Astrocyte (in vitro differentiated cells and primary cell): ENCODE data around the gene MAGEC2. TPM values are rescaled to one million over a fixed set of nuclear protein-coding genes. Genes with fewer than 3 reads are reported as not detected.

Source experiments
- DNase-seq: peaks from one replicate; pipeline ENCODE4 v3.0.0-alpha.2; 2010; ENCODE audit warnings: low read depth
- FAIRE-seq: peaks from 2 replicates; lab custom pipeline; 2011; peaks lifted over from hg19 to GRCh38; lab: Jason Lieb, UNC
- H2AFZ ChIP-seq: 2 replicates; pipeline ENCODE4 v1.6.0; 2012; ENCODE audit warnings: low read depth, low read length, inconsistent platforms
- H3K27ac ChIP-seq: 2 replicates; pipeline ENCODE4 v1.5.1; 2011; ENCODE audit warnings: low read depth, low read length, inconsistent platforms
- H3K27me3 ChIP-seq: 2 replicates; pipeline ENCODE4 v1.6.0; 2011; ENCODE audit warnings: low read length, inconsistent platforms; ENCODE audit not compliant: insufficient read depth
- H3K36me3 ChIP-seq: 2 replicates; pipeline ENCODE4 v1.5.1; 2011; ENCODE audit warnings: low read length, inconsistent platforms; ENCODE audit not compliant: insufficient read depth
- H3K4me1 ChIP-seq: 2 replicates; pipeline ENCODE4 v1.5.1; 2011; ENCODE audit warnings: low read length, inconsistent platforms; ENCODE audit not compliant: insufficient read depth
- H3K4me2 ChIP-seq: 2 replicates; pipeline ENCODE4 v1.6.0; 2012; ENCODE audit warnings: low read length, inconsistent platforms
- H3K4me3 ChIP-seq: 2 replicates; pipeline ENCODE4 v1.5.1; 2011; ENCODE audit warnings: low read depth, mild to moderate bottlenecking, low read length, inconsistent platforms; ENCODE audit not compliant: insufficient read depth
- H3K79me2 ChIP-seq: 2 replicates; pipeline ENCODE4 v1.6.0; 2012; ENCODE audit warnings: mild to moderate bottlenecking, low read length, inconsistent platforms; ENCODE audit not compliant: insufficient read depth
- H3K9ac ChIP-seq: 2 replicates; pipeline ENCODE4 v1.6.0; 2012; ENCODE audit warnings: mild to moderate bottlenecking, low read length, inconsistent platforms
- H3K9me3 ChIP-seq: 2 replicates; pipeline ENCODE4 v1.5.1; 2012; ENCODE audit warnings: low read depth, mild to moderate bottlenecking, low read length, inconsistent platforms; ENCODE audit not compliant: insufficient read depth
- H4K20me1 ChIP-seq: 2 replicates; pipeline ENCODE4 v1.6.0; 2012; ENCODE audit warnings: low read length, inconsistent platforms; ENCODE audit not compliant: insufficient read depth
- H3K27ac Mint-ChIP-seq: one replicate; pipeline ENCODE4 v1.8.0; 2021; ENCODE audit warnings: mild to moderate bottlenecking, mixed read lengths; ENCODE audit not compliant: unreplicated experiment
- H3K27me3 Mint-ChIP-seq: one replicate; pipeline ENCODE4 v1.8.0; 2021; ENCODE audit warnings: low read depth, mixed read lengths; ENCODE audit not compliant: unreplicated experiment
- H3K36me3 Mint-ChIP-seq: one replicate; pipeline ENCODE4 v1.8.0; 2021; ENCODE audit warnings: low read depth, mixed read lengths; ENCODE audit not compliant: unreplicated experiment
- H3K4me1 Mint-ChIP-seq: one replicate; pipeline ENCODE4 v1.8.0; 2021; ENCODE audit warnings: low read depth, mixed read lengths; ENCODE audit not compliant: unreplicated experiment
- H3K4me3 Mint-ChIP-seq: one replicate; pipeline ENCODE4 v1.8.0; 2021; ENCODE audit warnings: mild to moderate bottlenecking, moderate library complexity, mixed read lengths; ENCODE audit not compliant: unreplicated experiment
- H3K9me3 Mint-ChIP-seq: one replicate; pipeline ENCODE4 v1.8.0; 2021; ENCODE audit warnings: mild to moderate bottlenecking, mixed read lengths; ENCODE audit not compliant: unreplicated experiment
- CTCF ChIP-seq: IDR thresholded peaks from 2 replicates; pipeline ENCODE4 v1.5.1; 2011; ENCODE audit warnings: low read depth, mild to moderate bottlenecking, inconsistent platforms, low read length, moderate library complexity; ENCODE audit not compliant: insufficient read depth
- EZH2 ChIP-seq: IDR thresholded peaks from 2 replicates; pipeline ENCODE4 v1.6.1; 2012; ENCODE audit warnings: mild to moderate bottlenecking, low read length, inconsistent platforms; ENCODE audit not compliant: insufficient read depth
- total RNA-seq: library from RNA; stranded (reverse); gene quantifications from 2 replicates; pipeline ENCODE4 v1.2.1, GENCODE V29; 2021

The MAGEC2 gene
- total RNA-seq, 1 donor from 2014 or later: not detected

DNA sequence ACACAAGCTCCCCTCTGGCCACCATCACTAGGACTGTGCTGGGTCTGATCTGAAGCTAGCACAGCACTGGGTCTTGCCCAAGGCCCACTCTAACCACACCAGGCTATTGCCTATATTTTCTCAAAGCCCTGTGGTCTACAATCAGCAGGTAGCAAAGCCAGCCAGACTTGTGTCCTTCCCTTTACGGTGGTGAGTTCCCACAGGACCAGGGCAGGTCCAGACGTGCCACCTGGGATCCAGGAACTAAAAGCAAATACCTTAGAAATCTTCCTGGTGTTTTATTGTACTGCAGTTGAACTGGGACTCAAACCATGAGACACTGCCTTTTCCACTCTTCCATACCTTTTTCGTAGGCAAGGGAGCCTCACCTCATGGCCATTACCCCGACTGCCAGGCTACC, 9.0 kb upstream of the MAGEC2 start:
- H3K27ac ChIP-seq: no peak overlapping the region
- H4K20me1 ChIP-seq: no peaks in the 10 kb centered on the region
- Mint-ChIP-seq H3K4me1 (no peaks in the 10 kb centered on the region), H3K9me3 (peaks cover 2% of the 10 kb centered on the region), H3K27ac (no peak overlapping the region), H3K36me3 (no peaks in the 10 kb centered on the region), H3K27me3 (no peaks in the 10 kb centered on the region), H3K4me3 (no peak overlapping the region)
- no peaks in the 10 kb centered on the region for H3K9me3 ChIP-seq
- H3K27me3 ChIP-seq: no peaks in the 10 kb centered on the region
- H3K4me2 ChIP-seq: no peak overlapping the region
- no peak overlapping the region for H3K4me3 ChIP-seq
- no peak for FAIRE-seq
- H3K4me1 ChIP-seq: no peaks in the 10 kb centered on the region
- H2AFZ ChIP-seq: no peak overlapping the region
- H3K79me2 ChIP-seq: no peaks in the 10 kb centered on the region
- H3K9ac ChIP-seq: no peak overlapping the region
- no peak for DNase-seq
- TF ChIP-seq EZH2 (no peak), CTCF (no peak)
- H3K36me3 ChIP-seq: no peaks in the 10 kb centered on the region

DNA sequence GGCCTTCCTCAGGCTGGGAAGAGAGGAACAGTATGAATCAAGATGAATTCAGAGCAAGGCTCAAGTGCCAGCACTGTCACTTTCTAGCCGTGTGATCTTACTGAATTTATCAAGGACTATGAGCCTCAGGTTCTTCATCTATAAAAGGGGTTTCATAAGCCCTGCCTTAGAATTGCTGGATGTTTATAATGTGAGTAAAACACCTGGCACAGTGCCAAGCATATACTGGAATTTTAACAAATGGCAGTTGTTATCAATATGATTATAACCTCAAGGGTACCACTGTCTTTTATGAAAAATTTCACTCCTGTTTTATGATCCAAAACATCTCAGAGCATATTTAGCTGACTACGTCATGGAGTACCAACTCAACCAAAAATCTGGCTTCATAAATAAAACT, 4.0 kb downstream of the MAGEC2 start:
- no peak for TF ChIP-seq CTCF
- no peak for TF ChIP-seq EZH2

DNA sequence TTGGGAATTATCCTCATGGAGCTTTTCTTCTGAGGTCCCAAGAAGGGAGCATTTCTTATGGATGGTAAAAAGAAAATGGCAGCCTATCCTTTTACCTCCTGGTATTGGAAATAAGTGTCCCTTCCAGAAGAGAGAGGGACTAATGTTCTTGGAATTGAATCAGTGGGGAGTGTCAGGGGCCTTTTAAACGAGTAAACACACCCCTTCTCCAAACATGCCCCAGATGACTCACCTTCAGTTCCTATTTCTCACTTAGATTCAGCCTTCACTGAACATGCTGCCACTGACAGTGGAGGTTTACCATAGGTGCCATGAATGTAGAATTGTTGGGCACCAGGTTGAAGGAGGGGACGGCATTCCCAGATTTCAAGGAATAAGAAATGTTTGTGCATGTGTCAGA, 19.0 kb downstream of the MAGEC2 start:
- Mint-ChIP-seq H3K27ac (no peak overlapping the region), H3K36me3 (no peaks in the 10 kb centered on the region), H3K4me3 (no peak overlapping the region), H3K4me1 (no peaks in the 10 kb centered on the region), H3K9me3 (no peaks in the 10 kb centered on the region), H3K27me3 (no peaks in the 10 kb centered on the region)
- Histone ChIP-seq H2AFZ (no peak overlapping the region), H3K27ac (no peak overlapping the region), H3K36me3 (no peaks in the 10 kb centered on the region), H3K9me3 (no peaks in the 10 kb centered on the region), H3K4me3 (no peak overlapping the region), H3K4me1 (no peaks in the 10 kb centered on the region), H3K27me3 (no peaks in the 10 kb centered on the region), H3K79me2 (no peaks in the 10 kb centered on the region), H3K4me2 (no peak overlapping the region), H4K20me1 (no peaks in the 10 kb centered on the region), H3K9ac (no peak overlapping the region)
- no peak for DNase-seq
- no peak for FAIRE-seq
- TF ChIP-seq EZH2: no peak
- TF ChIP-seq CTCF: no peak

More for the DNA sequence above, 4.0 kb downstream of the MAGEC2 start:
- peaks cover 5% of the 10 kb centered on the region for H3K27me3 Mint-ChIP-seq
- Histone ChIP-seq H4K20me1 (no peaks in the 10 kb centered on the region), H3K4me2 (no peak overlapping the region), H2AFZ (no peak overlapping the region), H3K79me2 (no peaks in the 10 kb centered on the region), H3K9me3 (no peaks in the 10 kb centered on the region), H3K4me1 (no peaks in the 10 kb centered on the region), H3K4me3 (no peak overlapping the region), H3K27me3 (no peaks in the 10 kb centered on the region), H3K9ac (no peak overlapping the region), H3K27ac (no peak overlapping the region), H3K36me3 (no peaks in the 10 kb centered on the region)
- no peaks in the 10 kb centered on the region for H3K4me1 Mint-ChIP-seq
- no peaks in the 10 kb centered on the region for H3K36me3 Mint-ChIP-seq
- DNase-seq (no peak), FAIRE-seq (no peak)
- H3K9me3 Mint-ChIP-seq: peaks cover 3% of the 10 kb centered on the region
- H3K4me3 Mint-ChIP-seq: no peak overlapping the region
- no peak overlapping the region for H3K27ac Mint-ChIP-seq
